SK-N-SH treated with all-trans-retinoic acid at 6 μM for 48 hours (cell line): ENCODE results near the gene ATP8A2.

ENCODE experiments used
- BACH2 ChIP-seq: fragments of 250-450 bp; sonication (Bioruptor Pico); IDR thresholded peaks from 2 replicates; pipeline ENCODE4 v1.9.0; 2021; ENCODE audit warnings: mild to moderate bottlenecking, borderline replicate concordance
- CREB5 ChIP-seq: fragments of 250-450 bp; sonication (Bioruptor Pico); IDR thresholded peaks from 2 replicates; pipeline ENCODE4 v1.5.1; 2020; ENCODE audit warnings: low read depth, mild to moderate bottlenecking, moderate library complexity
- GLIS3 ChIP-seq: fragments of 250-450 bp; sonication (Bioruptor Pico); IDR thresholded peaks from 2 replicates; pipeline ENCODE4 v1.5.0; 2020; ENCODE audit warnings: mild to moderate bottlenecking, moderate library complexity
- ISL1 ChIP-seq: fragments of 250-450 bp; sonication (Bioruptor Pico); IDR thresholded peaks from 2 replicates; pipeline ENCODE4 v2.1.2; 2022; ENCODE audit warnings: mild to moderate bottlenecking, moderate library complexity
- PPARA ChIP-seq: fragments of 250-450 bp; sonication (Bioruptor Pico); IDR thresholded peaks from 2 replicates; pipeline ENCODE4 v1.5.0; 2020; ENCODE audit warnings: mild to moderate bottlenecking, borderline replicate concordance
- ZC3H10 ChIP-seq: fragments of 250-450 bp; sonication (Bioruptor Pico); IDR thresholded peaks from 2 replicates; pipeline ENCODE4 v1.5.1; 2021; ENCODE audit warnings: mild to moderate bottlenecking, moderate library complexity
- ZFP30 ChIP-seq: fragments of 450-650 bp; formaldehyde crosslinking; IDR thresholded peaks from 2 replicates; pipeline ENCODE4 v1.5.0; 2022; ENCODE audit warnings: mild to moderate bottlenecking, moderate library complexity
- TF ChIP-seq, protein P1 (sequence below): fragments of 250-450 bp; sonication (Bioruptor Pico); IDR thresholded peaks from 2 replicates; pipeline ENCODE4 v1.8.0; 2020; ENCODE audit warnings: mild to moderate bottlenecking, moderate library complexity, borderline replicate concordance
- TF ChIP-seq, protein P2 (sequence below): fragments of 250-450 bp; sonication (Bioruptor Pico); IDR thresholded peaks from 2 replicates; pipeline ENCODE4 v1.8.0; 2021; ENCODE audit warnings: low read depth, mild to moderate bottlenecking, moderate library complexity, borderline replicate concordance
- TF ChIP-seq, protein P3 (sequence below): fragments of 250-450 bp; sonication (Bioruptor Pico); IDR thresholded peaks from 2 replicates; pipeline ENCODE4 v1.5.1; 2021; ENCODE audit warnings: mild to moderate bottlenecking, moderate library complexity

GRCh38 chr13:25881136-25881926, 509.6 kb downstream of the ATP8A2 start:
- TF ChIP-seq, protein P1, sequence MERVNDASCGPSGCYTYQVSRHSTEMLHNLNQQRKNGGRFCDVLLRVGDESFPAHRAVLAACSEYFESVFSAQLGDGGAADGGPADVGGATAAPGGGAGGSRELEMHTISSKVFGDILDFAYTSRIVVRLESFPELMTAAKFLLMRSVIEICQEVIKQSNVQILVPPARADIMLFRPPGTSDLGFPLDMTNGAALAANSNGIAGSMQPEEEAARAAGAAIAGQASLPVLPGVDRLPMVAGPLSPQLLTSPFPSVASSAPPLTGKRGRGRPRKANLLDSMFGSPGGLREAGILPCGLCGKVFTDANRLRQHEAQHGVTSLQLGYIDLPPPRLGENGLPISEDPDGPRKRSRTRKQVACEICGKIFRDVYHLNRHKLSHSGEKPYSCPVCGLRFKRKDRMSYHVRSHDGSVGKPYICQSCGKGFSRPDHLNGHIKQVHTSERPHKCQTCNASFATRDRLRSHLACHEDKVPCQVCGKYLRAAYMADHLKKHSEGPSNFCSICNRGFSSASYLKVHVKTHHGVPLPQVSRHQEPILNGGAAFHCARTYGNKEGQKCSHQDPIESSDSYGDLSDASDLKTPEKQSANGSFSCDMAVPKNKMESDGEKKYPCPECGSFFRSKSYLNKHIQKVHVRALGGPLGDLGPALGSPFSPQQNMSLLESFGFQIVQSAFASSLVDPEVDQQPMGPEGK (CRISPR knock-in tag): no peak
- no peak for TF ChIP-seq ZC3H10 (CRISPR knock-in tag)
- no peak for TF ChIP-seq ISL1 (CRISPR knock-in tag)
- TF ChIP-seq CREB5 (CRISPR knock-in tag): no peak
- TF ChIP-seq, protein P2, sequence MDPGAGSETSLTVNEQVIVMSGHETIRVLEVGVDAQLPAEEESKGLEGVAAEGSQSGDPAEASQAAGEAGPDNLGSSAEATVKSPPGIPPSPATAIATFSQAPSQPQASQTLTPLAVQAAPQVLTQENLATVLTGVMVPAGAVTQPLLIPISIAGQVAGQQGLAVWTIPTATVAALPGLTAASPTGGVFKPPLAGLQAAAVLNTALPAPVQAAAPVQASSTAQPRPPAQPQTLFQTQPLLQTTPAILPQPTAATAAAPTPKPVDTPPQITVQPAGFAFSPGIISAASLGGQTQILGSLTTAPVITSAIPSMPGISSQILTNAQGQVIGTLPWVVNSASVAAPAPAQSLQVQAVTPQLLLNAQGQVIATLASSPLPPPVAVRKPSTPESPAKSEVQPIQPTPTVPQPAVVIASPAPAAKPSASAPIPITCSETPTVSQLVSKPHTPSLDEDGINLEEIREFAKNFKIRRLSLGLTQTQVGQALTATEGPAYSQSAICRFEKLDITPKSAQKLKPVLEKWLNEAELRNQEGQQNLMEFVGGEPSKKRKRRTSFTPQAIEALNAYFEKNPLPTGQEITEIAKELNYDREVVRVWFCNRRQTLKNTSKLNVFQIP (CRISPR knock-in tag): no peak
- TF ChIP-seq BACH2 (CRISPR knock-in tag): no peak
- TF ChIP-seq, protein P3, sequence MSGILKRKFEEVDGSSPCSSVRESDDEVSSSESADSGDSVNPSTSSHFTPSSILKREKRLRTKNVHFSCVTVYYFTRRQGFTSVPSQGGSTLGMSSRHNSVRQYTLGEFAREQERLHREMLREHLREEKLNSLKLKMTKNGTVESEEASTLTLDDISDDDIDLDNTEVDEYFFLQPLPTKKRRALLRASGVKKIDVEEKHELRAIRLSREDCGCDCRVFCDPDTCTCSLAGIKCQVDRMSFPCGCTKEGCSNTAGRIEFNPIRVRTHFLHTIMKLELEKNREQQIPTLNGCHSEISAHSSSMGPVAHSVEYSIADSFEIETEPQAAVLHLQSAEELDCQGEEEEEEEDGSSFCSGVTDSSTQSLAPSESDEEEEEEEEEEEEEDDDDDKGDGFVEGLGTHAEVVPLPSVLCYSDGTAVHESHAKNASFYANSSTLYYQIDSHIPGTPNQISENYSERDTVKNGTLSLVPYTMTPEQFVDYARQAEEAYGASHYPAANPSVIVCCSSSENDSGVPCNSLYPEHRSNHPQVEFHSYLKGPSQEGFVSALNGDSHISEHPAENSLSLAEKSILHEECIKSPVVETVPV (CRISPR knock-in tag): no peak
- TF ChIP-seq PPARA: no peak
- no peak for TF ChIP-seq GLIS3 (CRISPR knock-in tag)
- no peak for TF ChIP-seq ZFP30 (CRISPR knock-in tag)
